Common myeloid progenitor, CD34-positive (primary cell): ENCODE data around the gene MPV17L.
"Not testable (repeated sequence)": the region's sequence is repeated elsewhere in the genome, so short reads cannot be mapped to it uniquely, and the experiment has no call there.

ENCODE experiments used
- CTCF ChIA-PET: fragments of 350-600 bp; sonication (Branson Sonifier 250); formaldehyde crosslinking; loops from one replicate; lab custom pipeline; 2021; ENCODE audit warnings: antibody characterized with exemption; lab: Charles Lee
- POLR2A ChIA-PET: fragments of 350-600 bp; sonication (Branson Sonifier 250); formaldehyde crosslinking; loops from one replicate; lab custom pipeline; 2021; ENCODE audit warnings: antibody characterized with exemption; lab: Charles Lee
- DNase-seq, 3 donors: peaks; one replicate each; pipeline versions ENCODE4 v3.0.0 to v3.0.0-alpha.2; 2013
- H3K27ac ChIP-seq, 2 experiments: 1 replicate in 1 of 2; 2 replicates in 1 of 2; pipeline ENCODE4 v1.7.0; 2013; ENCODE audit warnings: inconsistent platforms in 2 of 2, low read length in 2 of 2, mild to moderate bottlenecking in 2 of 2, low read depth in 1 of 2, moderate library complexity in 1 of 2; ENCODE audit not compliant: severe bottlenecking in 2 of 2, insufficient read depth in 1 of 2, poor library complexity in 1 of 2
- H3K27me3 ChIP-seq, 5 experiments: replicated peaks in 2 of 5; 1 replicate in 3 of 5; 2 replicates in 2 of 5; pipeline versions ENCODE4 v1.6.1 to v1.7.0; 2013; ENCODE audit warnings: low read length in 4 of 5, mild to moderate bottlenecking in 2 of 5, moderate library complexity in 2 of 5, inconsistent platforms in 1 of 5; ENCODE audit not compliant: insufficient read depth in 5 of 5, control insufficient read depth in 4 of 5
- H3K36me3 ChIP-seq, 4 experiments: 1 replicate in 2 of 4; 2 replicates in 2 of 4; pipeline versions ENCODE4 v1.6.1 to v1.7.0; 2013; ENCODE audit warnings: low read length in 3 of 4, control low read depth in 1 of 4, mild to moderate bottlenecking in 1 of 4; ENCODE audit not compliant: control insufficient read depth in 4 of 4, insufficient read depth in 4 of 4
- H3K4me1 ChIP-seq, 4 experiments: 1 replicate in 3 of 4; 2 replicates in 1 of 4; pipeline versions ENCODE4 v1.6.1 to v1.7.1; 2013; ENCODE audit warnings: low read length in 3 of 4, mild to moderate bottlenecking in 3 of 4, control low read depth in 1 of 4, inconsistent platforms in 1 of 4, moderate library complexity in 1 of 4; ENCODE audit not compliant: control insufficient read depth in 4 of 4, insufficient read depth in 4 of 4; ENCODE audit errors: control extremely low read depth in 1 of 4
- H3K4me3 ChIP-seq, 7 experiments: 1 replicate in 4 of 7; 2 replicates in 3 of 7; pipeline versions ENCODE4 v1.5.1 to v1.7.0; 2013; ENCODE audit warnings: mild to moderate bottlenecking in 7 of 7, low read length in 6 of 7, moderate library complexity in 6 of 7, inconsistent platforms in 2 of 7, low read depth in 2 of 7, control low read depth in 1 of 7; ENCODE audit not compliant: insufficient read depth in 4 of 7, control insufficient read depth in 1 of 7; ENCODE audit errors: extremely low read depth in 1 of 7
- H3K9me3 ChIP-seq, 5 experiments: 1 replicate in 4 of 5; 2 replicates in 1 of 5; pipeline versions ENCODE4 v1.6.1 to v1.7.1; 2013; ENCODE audit warnings: low read length in 4 of 5, mild to moderate bottlenecking in 2 of 5, inconsistent platforms in 1 of 5, low read depth in 1 of 5, moderate library complexity in 1 of 5; ENCODE audit not compliant: control insufficient read depth in 4 of 5, insufficient read depth in 2 of 5; ENCODE audit errors: control extremely low read depth in 1 of 5
- WGBS: methylation state at CpG from one replicate; pipeline ENCODE4 v1.1.5; 2013; ENCODE audit not compliant: insufficient coverage; 5-methylcytosine and 5-hydroxymethylcytosine counted together

Gene MPV17L

DNA sequence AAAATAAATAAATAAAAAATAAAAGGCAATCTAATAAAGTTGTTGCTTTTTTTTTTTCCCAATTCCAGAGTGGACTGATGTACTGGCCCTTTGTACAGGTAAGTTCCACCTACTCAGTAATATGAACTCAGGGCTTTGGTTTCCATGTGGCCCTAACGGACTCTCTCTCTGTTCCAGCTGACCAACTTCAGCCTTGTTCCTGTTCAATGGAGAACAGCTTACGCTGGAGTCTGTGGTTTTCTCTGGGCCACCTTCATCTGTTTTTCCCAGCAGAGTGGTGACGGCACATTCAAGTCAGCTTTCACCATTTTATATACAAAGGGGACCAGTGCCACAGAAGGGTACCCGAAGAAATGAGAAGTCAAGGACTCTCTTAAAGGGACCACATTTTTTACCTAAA is 12.2 kb downstream of the MPV17L start:
- H3K36me3 ChIP-seq, CTCF ChIA-PET, H3K27me3 ChIP-seq, H3K4me3 ChIP-seq, H3K4me1 ChIP-seq, H3K9me3 ChIP-seq, H3K27ac ChIP-seq, POLR2A ChIA-PET, DNase-seq: not testable (repeated sequence)
- whole genome bisulfite sequencing: 100% methylated on average over 2 of the region's 4 CpGs

DNA sequence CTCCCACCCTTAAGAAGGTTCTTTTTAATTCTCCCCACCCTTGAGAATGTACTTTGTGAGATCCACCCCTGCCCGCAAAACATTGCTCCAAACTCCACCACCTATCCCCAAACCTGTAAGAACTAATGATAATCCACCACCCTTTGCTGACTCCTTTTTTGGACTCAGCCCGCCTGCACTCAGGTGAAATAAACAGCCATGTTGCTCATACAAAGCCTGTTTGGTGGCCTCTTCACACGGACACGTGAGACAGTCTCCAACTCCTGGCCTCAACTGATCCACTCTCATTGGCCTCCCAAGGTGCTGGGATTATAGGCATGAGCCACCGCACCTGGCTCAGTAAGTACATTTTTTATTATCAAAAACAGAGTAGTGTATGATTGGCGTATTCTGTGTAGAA is 13.9 kb downstream of the MPV17L start:
- H3K4me1 ChIP-seq, H3K4me3 ChIP-seq, H3K36me3 ChIP-seq, POLR2A ChIA-PET, H3K27ac ChIP-seq, DNase-seq, H3K9me3 ChIP-seq, H3K27me3 ChIP-seq: not testable (repeated sequence)
- 100% methylated on average over 3 of the region's 6 CpGs for WGBS
- CTCF ChIA-PET: interaction anchor here (1.2 kb wide), 1 partner anchor 9 kb away, joined by 3 read pairs; no protein-coding TSS in a partner anchor

DNA sequence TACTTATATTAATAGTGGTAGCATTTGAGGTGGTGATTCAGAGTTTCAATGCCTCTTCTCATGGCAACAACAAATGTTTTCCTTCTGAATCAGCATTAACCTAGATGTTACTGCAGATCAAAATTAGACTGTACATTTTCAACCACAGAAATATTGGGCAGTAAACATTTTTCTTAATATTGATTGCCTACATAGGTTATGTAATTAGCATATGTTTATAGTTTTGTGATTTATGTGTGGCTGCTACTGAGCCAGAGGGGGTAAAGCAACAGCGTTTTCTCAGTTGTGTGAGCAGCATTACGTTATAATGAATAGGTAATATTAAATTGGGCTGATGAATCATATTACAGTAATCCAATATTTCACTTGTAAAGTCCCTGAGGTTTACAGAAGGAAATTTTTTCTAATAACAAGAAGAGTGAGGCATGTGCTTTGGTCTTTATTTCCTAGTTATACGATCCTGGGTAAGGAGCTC is 20.0 kb downstream of the MPV17L start:
- WGBS: no CpG with 5 or more reads among the region's 3 CpGs
- no peak overlapping the region for H3K27ac ChIP-seq

DNA sequence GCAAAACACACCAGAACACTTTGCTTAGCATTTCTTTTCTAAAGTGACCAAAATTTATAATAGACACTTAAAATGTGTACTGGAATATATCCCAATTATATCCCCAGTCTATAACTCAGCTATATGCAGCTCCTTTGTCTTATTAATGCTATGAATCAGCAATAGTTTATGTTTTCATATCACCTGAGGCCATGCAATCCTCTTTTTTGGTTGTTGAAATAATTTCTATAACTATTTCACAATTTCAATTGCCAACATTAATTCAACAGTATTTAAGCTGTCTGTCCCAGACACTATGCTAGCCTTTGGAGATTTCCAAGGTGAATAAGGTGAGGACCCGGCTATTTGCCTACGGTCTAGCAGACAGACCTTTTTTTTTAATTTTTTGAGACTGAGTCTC is 21.6 kb downstream of the MPV17L start:
- Histone ChIP-seq H3K36me3 (no peaks in the 10 kb centered on the region), H3K4me3 (no peak overlapping the region), H3K27me3 (no peaks in the 10 kb centered on the region), H3K4me1 (no peaks in the 10 kb centered on the region), H3K9me3 (no peaks in the 10 kb centered on the region), H3K27ac (no peak overlapping the region)
- DNase-seq: no peak
- WGBS: 91% methylated on average over 2 of the region's 2 CpGs
- CTCF ChIA-PET: interaction anchor here (1.6 to 2.0 kb wide), 2 partner anchors 8 to 10 kb away, joined by 6 read pairs; no protein-coding TSS in a partner anchor
- POLR2A ChIA-PET: no interaction called here

More for the DNA sequence above, 20.0 kb downstream of the MPV17L start:
- no peak overlapping the region for H3K4me3 ChIP-seq
- ChIA-PET CTCF (interaction anchor here (2.0 kb wide), 1 partner anchor 10 kb away, joined by 6 read pairs; no protein-coding TSS in a partner anchor), POLR2A (no interaction called here)
- no peaks in the 10 kb centered on the region for H3K4me1 ChIP-seq
- no peak for DNase-seq
- no peaks in the 10 kb centered on the region for H3K36me3 ChIP-seq
- no peaks in the 10 kb centered on the region for H3K27me3 ChIP-seq
- H3K9me3 ChIP-seq: no peaks in the 10 kb centered on the region

DNA sequence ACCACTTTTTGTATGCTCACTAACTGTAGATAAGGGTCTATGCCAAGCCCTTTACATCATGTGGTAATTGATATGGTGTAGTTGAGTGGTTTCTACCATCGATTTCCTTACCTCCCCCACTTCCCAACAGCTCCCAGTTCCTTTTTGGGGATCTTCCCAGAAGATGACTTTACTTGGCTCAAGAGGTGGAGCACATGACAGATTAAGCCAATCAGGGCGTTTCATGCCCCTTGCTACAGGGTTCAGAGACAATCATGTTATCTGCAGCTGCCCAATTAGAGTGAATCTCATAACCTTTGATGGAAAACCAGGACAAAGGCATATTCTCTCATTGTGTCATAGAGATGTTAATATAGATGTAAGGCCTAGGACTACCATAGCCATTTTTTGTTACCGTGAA is 22.7 kb downstream of the MPV17L start:
- Histone ChIP-seq H3K36me3 (no peaks in the 10 kb centered on the region), H3K27me3 (no peaks in the 10 kb centered on the region), H3K4me3 (no peak overlapping the region), H3K9me3 (no peaks in the 10 kb centered on the region), H3K4me1 (no peaks in the 10 kb centered on the region), H3K27ac (no peak overlapping the region)
- 100% methylated on average over 1 of the region's 3 CpGs for WGBS
- no peak for DNase-seq
- CTCF ChIA-PET: interaction anchor here (0.6 to 1.6 kb wide), 2 partner anchors 9 kb away, joined by 3 to 6 read pairs; no protein-coding TSS in a partner anchor
- POLR2A ChIA-PET: no interaction called here

DNA sequence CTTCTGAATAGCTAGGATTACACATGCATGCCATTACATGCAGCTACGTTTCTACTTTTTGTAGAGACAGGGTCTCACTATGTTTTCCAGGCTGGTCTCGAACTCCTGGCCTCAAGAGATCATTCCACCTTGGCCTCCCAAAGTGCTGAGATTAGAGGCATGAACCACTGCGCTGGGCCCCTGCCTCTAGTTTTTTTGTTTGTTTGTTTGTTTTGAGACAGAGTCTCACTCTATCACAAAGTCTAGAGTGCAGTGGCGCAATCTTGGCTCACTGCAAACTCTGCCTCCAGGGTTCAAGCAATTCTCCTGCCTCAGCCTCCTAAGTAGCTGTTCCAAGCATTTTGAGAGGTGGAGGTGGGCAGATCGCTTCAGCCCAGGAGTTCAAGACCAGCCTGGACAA is 26.1 kb downstream of the MPV17L start:
- H3K4me3 ChIP-seq, H3K4me1 ChIP-seq, H3K36me3 ChIP-seq, H3K27me3 ChIP-seq, H3K9me3 ChIP-seq, DNase-seq, POLR2A ChIA-PET, H3K27ac ChIP-seq: not testable (repeated sequence)
- CTCF ChIA-PET: interaction anchor here (0.5 to 1.0 kb wide), 2 partner anchors 54 to 285 kb away, joined by 3 read pairs; no protein-coding TSS in a partner anchor
- 100% methylated on average over 3 of the region's 5 CpGs for WGBS

DNA sequence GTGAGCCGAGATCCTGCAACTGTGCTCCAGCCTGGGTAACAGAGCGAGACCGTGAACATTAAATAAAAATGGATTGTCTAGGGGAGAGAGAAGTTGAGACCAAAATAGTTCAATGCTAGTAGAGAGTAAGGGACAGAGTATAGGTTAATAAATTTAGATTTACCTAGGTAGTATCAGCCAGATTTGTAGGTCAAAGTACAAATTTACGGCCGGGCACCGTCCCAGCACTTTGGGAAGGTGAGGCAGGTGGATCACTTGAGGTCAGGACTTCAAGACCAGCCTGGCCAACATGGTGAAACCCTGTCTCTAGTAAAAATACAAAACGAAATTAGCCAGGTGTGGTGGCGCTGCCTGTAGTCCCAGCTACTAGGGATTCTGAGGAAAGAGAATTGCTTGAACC is 26.7 kb downstream of the MPV17L start:
- ChIA-PET POLR2A (no interaction called here), CTCF (interaction anchor here (1.0 kb wide), 1 partner anchor 284 kb away, joined by 3 read pairs; no protein-coding TSS in a partner anchor)
- Histone ChIP-seq H3K4me3 (no peak overlapping the region), H3K4me1 (no peaks in the 10 kb centered on the region), H3K9me3 (no peaks in the 10 kb centered on the region), H3K36me3 (no peaks in the 10 kb centered on the region), H3K27me3 (peaks cover 0 to 2% (median 0%) of the 10 kb centered on the region in 5 experiments), H3K27ac (no peak overlapping the region)
- WGBS: 98% methylated on average over 7 of the region's 8 CpGs
- DNase-seq: no peak
